HEK293 (cell line): ENCODE results near the gene LRRC15.

Experiments
- BCL11B ChIP-seq: fragments of 450-650 bp; formaldehyde crosslinking; IDR thresholded peaks from 2 replicates; pipeline ENCODE4 v1.5.1; 2016; ENCODE audit warnings: low read depth, missing biosample characterization, missing genetic modification characterization
- FEZF1 ChIP-seq: fragments of 450-650 bp; formaldehyde crosslinking; IDR thresholded peaks from 2 replicates; pipeline ENCODE4 v1.5.1; 2016; ENCODE audit warnings: missing biosample characterization, missing genetic modification characterization
- OVOL3 ChIP-seq: fragments of 450-650 bp; formaldehyde crosslinking; IDR thresholded peaks from 2 replicates; pipeline ENCODE4 v1.5.1; 2016; ENCODE audit warnings: missing biosample characterization, missing genetic modification characterization
- REPIN1 ChIP-seq: fragments of 450-650 bp; formaldehyde crosslinking; IDR thresholded peaks from 2 replicates; pipeline ENCODE4 v1.5.1; 2017; ENCODE audit warnings: missing biosample characterization, missing genetic modification characterization, low read depth
- SP3 ChIP-seq: fragments of 450-650 bp; formaldehyde crosslinking; IDR thresholded peaks from 2 replicates; pipeline ENCODE4 v1.5.1; 2016; ENCODE audit warnings: missing biosample characterization, missing genetic modification characterization
- YY1 ChIP-seq: fragments of 450-650 bp; formaldehyde crosslinking; IDR thresholded peaks from 2 replicates; pipeline ENCODE4 v1.5.1; 2018; ENCODE audit warnings: missing biosample characterization, missing genetic modification characterization
- ZBTB1 ChIP-seq: fragments of 450-650 bp; formaldehyde crosslinking; IDR thresholded peaks from 2 replicates; pipeline ENCODE4 v1.5.1; 2016; ENCODE audit warnings: missing biosample characterization, missing genetic modification characterization
- ZBTB48 ChIP-seq: fragments of 450-650 bp; formaldehyde crosslinking; IDR thresholded peaks from 2 replicates; pipeline ENCODE4 v1.5.1; 2016; ENCODE audit warnings: missing biosample characterization, missing genetic modification characterization
- ZNF114 ChIP-seq: fragments of 450-650 bp; formaldehyde crosslinking; IDR thresholded peaks from 2 replicates; pipeline ENCODE4 v1.5.0; 2017; ENCODE audit warnings: missing biosample characterization, missing genetic modification characterization
- ZNF155 ChIP-seq: fragments of 450-650 bp; formaldehyde crosslinking; IDR thresholded peaks from 2 replicates; pipeline ENCODE4 v1.5.1; 2016; ENCODE audit warnings: missing biosample characterization, missing genetic modification characterization
- ZNF169 ChIP-seq: fragments of 450-650 bp; formaldehyde crosslinking; IDR thresholded peaks from 2 replicates; pipeline ENCODE4 v1.5.1; 2016; ENCODE audit warnings: missing biosample characterization, missing genetic modification characterization
- ZNF202 ChIP-seq: fragments of 450-650 bp; formaldehyde crosslinking; IDR thresholded peaks from 2 replicates; pipeline ENCODE4 v1.5.1; 2016; ENCODE audit warnings: missing biosample characterization, missing genetic modification characterization, borderline replicate concordance
- ZNF24 ChIP-seq: fragments of 450-650 bp; formaldehyde crosslinking; IDR thresholded peaks from 2 replicates; pipeline ENCODE4 v1.5.1; 2016; ENCODE audit warnings: missing biosample characterization, missing genetic modification characterization
- ZNF292 ChIP-seq: fragments of 450-650 bp; formaldehyde crosslinking; IDR thresholded peaks from 2 replicates; pipeline ENCODE4 v1.5.1; 2016; ENCODE audit warnings: low read depth, missing biosample characterization, missing genetic modification characterization, borderline replicate concordance
- ZNF366 ChIP-seq: fragments of 450-650 bp; formaldehyde crosslinking; conservative IDR thresholded peaks from 2 replicates; pipeline ENCODE4 v1.5.1; 2016; ENCODE audit warnings: missing biosample characterization, missing genetic modification characterization
- ZNF473 ChIP-seq: fragments of 450-650 bp; formaldehyde crosslinking; IDR thresholded peaks from 2 replicates; pipeline ENCODE4 v1.5.1; 2017; ENCODE audit warnings: missing biosample characterization, missing genetic modification characterization
- ZNF48 ChIP-seq: fragments of 450-650 bp; formaldehyde crosslinking; IDR thresholded peaks from 2 replicates; pipeline ENCODE4 v1.5.1; 2016; ENCODE audit warnings: missing biosample characterization, missing genetic modification characterization
- ZNF501 ChIP-seq: fragments of 450-650 bp; formaldehyde crosslinking; IDR thresholded peaks from 2 replicates; pipeline ENCODE4 v1.5.1; 2016; ENCODE audit warnings: missing biosample characterization, missing genetic modification characterization
- ZNF571 ChIP-seq: fragments of 450-650 bp; formaldehyde crosslinking; IDR thresholded peaks from 2 replicates; pipeline ENCODE4 v1.5.0; 2017; ENCODE audit warnings: missing biosample characterization, missing genetic modification characterization
- ZNF600 ChIP-seq: fragments of 450-650 bp; formaldehyde crosslinking; IDR thresholded peaks from 2 replicates; pipeline ENCODE4 v1.5.1; 2016; ENCODE audit warnings: missing biosample characterization, missing genetic modification characterization
- ZNF623 ChIP-seq: fragments of 450-650 bp; formaldehyde crosslinking; IDR thresholded peaks from 2 replicates; pipeline ENCODE4 v1.5.1; 2016; ENCODE audit warnings: missing biosample characterization, missing genetic modification characterization
- ZNF747 ChIP-seq: fragments of 450-650 bp; formaldehyde crosslinking; IDR thresholded peaks from 2 replicates; pipeline ENCODE4 v1.5.1; 2016; ENCODE audit warnings: missing biosample characterization, missing genetic modification characterization
- ZNF768 ChIP-seq: fragments of 450-650 bp; formaldehyde crosslinking; IDR thresholded peaks from 2 replicates; pipeline ENCODE4 v1.5.1; 2018; ENCODE audit warnings: missing biosample characterization, mild to moderate bottlenecking, missing genetic modification characterization
- ZNF837 ChIP-seq: fragments of 450-650 bp; formaldehyde crosslinking; IDR thresholded peaks from 2 replicates; pipeline ENCODE4 v1.5.1; 2016; ENCODE audit warnings: missing biosample characterization, missing genetic modification characterization
- TF ChIP-seq, protein P1 (sequence below): fragments of 450-650 bp; formaldehyde crosslinking; IDR thresholded peaks from 2 replicates; pipeline ENCODE4 v1.5.1; 2016; ENCODE audit warnings: missing biosample characterization, missing genetic modification characterization
- TF ChIP-seq, protein P2 (sequence below): fragments of 450-650 bp; formaldehyde crosslinking; IDR thresholded peaks from 2 replicates; pipeline ENCODE4 v1.5.1; 2016; ENCODE audit warnings: missing biosample characterization, missing genetic modification characterization
- TF ChIP-seq, protein P3 (sequence below): fragments of 450-650 bp; formaldehyde crosslinking; IDR thresholded peaks from 2 replicates; pipeline ENCODE4 v1.5.1; 2016; ENCODE audit warnings: missing biosample characterization, missing genetic modification characterization
- TF ChIP-seq, protein P4 (sequence below): fragments of 450-650 bp; formaldehyde crosslinking; IDR thresholded peaks from 2 replicates; pipeline ENCODE4 v1.5.1; 2017; ENCODE audit warnings: missing biosample characterization, missing genetic modification characterization
- TF ChIP-seq, protein P5 (sequence below): fragments of 450-650 bp; formaldehyde crosslinking; IDR thresholded peaks from 2 replicates; pipeline ENCODE4 v1.5.1; 2016; ENCODE audit warnings: missing biosample characterization, missing genetic modification characterization
- TF ChIP-seq, protein P6 (sequence below): fragments of 450-650 bp; formaldehyde crosslinking; IDR thresholded peaks from 2 replicates; pipeline ENCODE4 v1.5.1; 2016; ENCODE audit warnings: missing biosample characterization, missing genetic modification characterization
- TF ChIP-seq, protein P7 (sequence below): fragments of 450-650 bp; formaldehyde crosslinking; IDR thresholded peaks from 2 replicates; pipeline ENCODE4 v1.5.1; 2016; ENCODE audit warnings: missing biosample characterization, missing genetic modification characterization

The LRRC15 gene

DNA sequence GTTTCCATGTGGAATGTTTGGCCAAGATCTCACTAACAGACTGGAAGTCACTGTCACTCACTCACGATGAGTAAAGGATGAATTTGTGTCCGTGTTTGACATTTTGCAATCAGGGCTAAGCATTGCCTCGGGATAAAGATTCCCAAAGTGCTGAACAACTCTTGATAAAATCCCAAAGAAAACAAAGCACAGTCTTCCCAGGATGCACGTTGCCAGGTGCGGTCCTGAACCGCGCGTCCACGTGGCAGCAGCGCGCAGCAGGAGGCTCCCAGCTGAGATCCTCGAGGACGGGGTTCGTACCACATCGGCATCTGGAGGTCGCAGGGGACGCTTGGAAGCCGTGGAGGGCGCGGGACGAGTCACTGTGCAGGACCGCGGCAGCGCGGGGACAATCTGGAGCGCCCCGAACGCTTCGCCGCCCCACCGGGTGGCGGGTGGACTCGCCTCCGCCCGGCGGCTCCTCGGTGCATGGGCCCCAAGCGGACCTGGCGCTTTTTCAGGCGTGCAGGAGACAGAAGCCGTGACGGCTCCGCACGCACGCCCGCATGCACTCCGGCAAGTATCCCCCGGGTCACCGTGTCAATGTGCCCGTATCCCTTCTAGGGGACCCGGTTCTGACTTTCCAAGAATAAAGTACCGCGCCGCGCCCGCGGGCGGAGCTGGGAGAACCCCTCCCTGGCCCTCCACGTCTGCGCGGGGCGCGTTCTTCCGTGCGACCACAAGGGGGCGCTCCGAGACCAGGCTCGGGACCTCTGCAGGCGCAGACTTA, 36.1 kb downstream of the LRRC15 start (continued):
- no peak for TF ChIP-seq ZNF747
- no peak for TF ChIP-seq REPIN1 (tag by site-specific recombination)
- no peak for TF ChIP-seq SP3 (tag by site-specific recombination)
- TF ChIP-seq ZNF623 = no peak
- TF ChIP-seq OVOL3 (tag by site-specific recombination) = no peak
- peak; percentile 55; the same call in 1 of the 2 replicates for TF ChIP-seq ZNF501 (tag by site-specific recombination)
- no peak; the same call in 1 of the 2 replicates for TF ChIP-seq FEZF1 (tag by site-specific recombination)
- peak; percentile 35; the same call in 1 of the 2 replicates for TF ChIP-seq ZNF24
- 0 out of 2 replicates have a peak, but pooled peaks have one; percentile 24 for TF ChIP-seq ZNF366
- TF ChIP-seq ZBTB48 (tag by site-specific recombination) = 0 out of 2 replicates have a peak, but pooled peaks have one; percentile 46
- TF ChIP-seq, protein P1, sequence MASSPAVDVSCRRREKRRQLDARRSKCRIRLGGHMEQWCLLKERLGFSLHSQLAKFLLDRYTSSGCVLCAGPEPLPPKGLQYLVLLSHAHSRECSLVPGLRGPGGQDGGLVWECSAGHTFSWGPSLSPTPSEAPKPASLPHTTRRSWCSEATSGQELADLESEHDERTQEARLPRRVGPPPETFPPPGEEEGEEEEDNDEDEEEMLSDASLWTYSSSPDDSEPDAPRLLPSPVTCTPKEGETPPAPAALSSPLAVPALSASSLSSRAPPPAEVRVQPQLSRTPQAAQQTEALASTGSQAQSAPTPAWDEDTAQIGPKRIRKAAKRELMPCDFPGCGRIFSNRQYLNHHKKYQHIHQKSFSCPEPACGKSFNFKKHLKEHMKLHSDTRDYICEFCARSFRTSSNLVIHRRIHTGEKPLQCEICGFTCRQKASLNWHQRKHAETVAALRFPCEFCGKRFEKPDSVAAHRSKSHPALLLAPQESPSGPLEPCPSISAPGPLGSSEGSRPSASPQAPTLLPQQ (tag by site-specific recombination) = no peak
- TF ChIP-seq ZNF571 (tag by site-specific recombination) = no peak
- TF ChIP-seq ZNF155 (tag by site-specific recombination) = no peak
- no peak for TF ChIP-seq ZNF202 (tag by site-specific recombination)
- TF ChIP-seq, protein P2, sequence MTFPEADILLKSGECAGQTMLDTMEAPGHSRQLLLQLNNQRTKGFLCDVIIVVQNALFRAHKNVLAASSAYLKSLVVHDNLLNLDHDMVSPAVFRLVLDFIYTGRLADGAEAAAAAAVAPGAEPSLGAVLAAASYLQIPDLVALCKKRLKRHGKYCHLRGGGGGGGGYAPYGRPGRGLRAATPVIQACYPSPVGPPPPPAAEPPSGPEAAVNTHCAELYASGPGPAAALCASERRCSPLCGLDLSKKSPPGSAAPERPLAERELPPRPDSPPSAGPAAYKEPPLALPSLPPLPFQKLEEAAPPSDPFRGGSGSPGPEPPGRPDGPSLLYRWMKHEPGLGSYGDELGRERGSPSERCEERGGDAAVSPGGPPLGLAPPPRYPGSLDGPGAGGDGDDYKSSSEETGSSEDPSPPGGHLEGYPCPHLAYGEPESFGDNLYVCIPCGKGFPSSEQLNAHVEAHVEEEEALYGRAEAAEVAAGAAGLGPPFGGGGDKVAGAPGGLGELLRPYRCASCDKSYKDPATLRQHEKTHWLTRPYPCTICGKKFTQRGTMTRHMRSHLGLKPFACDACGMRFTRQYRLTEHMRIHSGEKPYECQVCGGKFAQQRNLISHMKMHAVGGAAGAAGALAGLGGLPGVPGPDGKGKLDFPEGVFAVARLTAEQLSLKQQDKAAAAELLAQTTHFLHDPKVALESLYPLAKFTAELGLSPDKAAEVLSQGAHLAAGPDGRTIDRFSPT (tag by site-specific recombination) = no peak
- TF ChIP-seq, protein P3, sequence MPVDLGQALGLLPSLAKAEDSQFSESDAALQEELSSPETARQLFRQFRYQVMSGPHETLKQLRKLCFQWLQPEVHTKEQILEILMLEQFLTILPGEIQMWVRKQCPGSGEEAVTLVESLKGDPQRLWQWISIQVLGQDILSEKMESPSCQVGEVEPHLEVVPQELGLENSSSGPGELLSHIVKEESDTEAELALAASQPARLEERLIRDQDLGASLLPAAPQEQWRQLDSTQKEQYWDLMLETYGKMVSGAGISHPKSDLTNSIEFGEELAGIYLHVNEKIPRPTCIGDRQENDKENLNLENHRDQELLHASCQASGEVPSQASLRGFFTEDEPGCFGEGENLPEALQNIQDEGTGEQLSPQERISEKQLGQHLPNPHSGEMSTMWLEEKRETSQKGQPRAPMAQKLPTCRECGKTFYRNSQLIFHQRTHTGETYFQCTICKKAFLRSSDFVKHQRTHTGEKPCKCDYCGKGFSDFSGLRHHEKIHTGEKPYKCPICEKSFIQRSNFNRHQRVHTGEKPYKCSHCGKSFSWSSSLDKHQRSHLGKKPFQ (tag by site-specific recombination) = no peak
- no peak for TF ChIP-seq ZBTB1 (tag by site-specific recombination)
- TF ChIP-seq, protein P4, sequence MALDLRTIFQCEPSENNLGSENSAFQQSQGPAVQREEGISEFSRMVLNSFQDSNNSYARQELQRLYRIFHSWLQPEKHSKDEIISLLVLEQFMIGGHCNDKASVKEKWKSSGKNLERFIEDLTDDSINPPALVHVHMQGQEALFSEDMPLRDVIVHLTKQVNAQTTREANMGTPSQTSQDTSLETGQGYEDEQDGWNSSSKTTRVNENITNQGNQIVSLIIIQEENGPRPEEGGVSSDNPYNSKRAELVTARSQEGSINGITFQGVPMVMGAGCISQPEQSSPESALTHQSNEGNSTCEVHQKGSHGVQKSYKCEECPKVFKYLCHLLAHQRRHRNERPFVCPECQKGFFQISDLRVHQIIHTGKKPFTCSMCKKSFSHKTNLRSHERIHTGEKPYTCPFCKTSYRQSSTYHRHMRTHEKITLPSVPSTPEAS = 0 out of 2 replicates have a peak, but pooled peaks have one; percentile 18
- TF ChIP-seq ZNF768 (tag by site-specific recombination) = no peak
- no peak for TF ChIP-seq BCL11B
- no peak for TF ChIP-seq ZNF48 (tag by site-specific recombination)
- TF ChIP-seq, protein P5, sequence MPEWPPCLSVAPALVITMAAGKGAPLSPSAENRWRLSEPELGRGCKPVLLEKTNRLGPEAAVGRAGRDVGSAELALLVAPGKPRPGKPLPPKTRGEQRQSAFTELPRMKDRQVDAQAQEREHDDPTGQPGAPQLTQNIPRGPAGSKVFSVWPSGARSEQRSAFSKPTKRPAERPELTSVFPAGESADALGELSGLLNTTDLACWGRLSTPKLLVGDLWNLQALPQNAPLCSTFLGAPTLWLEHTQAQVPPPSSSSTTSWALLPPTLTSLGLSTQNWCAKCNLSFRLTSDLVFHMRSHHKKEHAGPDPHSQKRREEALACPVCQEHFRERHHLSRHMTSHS (tag by site-specific recombination) = no peak
- no peak for TF ChIP-seq ZNF837 (tag by site-specific recombination)
- no peak for TF ChIP-seq ZNF292 (tag by site-specific recombination)
- peak; percentile 74 for TF ChIP-seq ZNF600 (tag by site-specific recombination)
- no peak for TF ChIP-seq ZNF473
- no peak for TF ChIP-seq YY1 (tag by site-specific recombination)
- TF ChIP-seq, protein P6, sequence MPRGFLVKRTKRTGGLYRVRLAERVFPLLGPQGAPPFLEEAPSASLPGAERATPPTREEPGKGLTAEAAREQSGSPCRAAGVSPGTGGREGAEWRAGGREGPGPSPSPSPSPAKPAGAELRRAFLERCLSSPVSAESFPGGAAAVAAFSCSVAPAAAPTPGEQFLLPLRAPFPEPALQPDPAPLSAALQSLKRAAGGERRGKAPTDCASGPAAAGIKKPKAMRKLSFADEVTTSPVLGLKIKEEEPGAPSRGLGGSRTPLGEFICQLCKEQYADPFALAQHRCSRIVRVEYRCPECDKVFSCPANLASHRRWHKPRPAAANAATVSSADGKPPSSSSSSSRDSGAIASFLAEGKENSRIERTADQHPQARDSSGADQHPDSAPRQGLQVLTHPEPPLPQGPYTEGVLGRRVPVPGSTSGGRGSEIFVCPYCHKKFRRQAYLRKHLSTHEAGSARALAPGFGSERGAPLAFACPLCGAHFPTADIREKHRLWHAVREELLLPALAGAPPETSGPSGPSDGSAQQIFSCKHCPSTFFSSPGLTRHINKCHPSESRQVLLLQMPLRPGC (tag by site-specific recombination) = peak; percentile 46; the same call in 1 of the 2 replicates
- no peak for TF ChIP-seq ZNF114 (tag by site-specific recombination)
- TF ChIP-seq, protein P7, sequence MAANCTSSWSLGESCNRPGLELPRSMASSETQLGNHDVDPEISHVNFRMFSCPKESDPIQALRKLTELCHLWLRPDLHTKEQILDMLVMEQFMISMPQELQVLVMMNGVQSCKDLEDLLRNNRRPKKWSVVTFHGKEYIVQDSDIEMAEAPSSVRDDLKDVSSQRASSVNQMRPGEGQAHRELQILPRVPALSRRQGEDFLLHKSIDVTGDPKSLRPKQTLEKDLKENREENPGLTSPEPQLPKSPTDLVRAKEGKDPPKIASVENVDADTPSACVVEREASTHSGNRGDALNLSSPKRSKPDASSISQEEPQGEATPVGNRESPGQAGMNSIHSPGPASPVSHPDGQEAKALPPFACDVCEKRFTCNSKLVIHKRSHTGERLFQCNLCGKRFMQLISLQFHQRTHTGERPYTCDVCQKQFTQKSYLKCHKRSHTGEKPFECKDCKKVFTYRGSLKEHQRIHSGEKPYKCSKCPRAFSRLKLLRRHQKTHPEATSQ (tag by site-specific recombination) = no peak
- no peak for TF ChIP-seq ZNF169
